Measurements from ENCODE around the gene HS6ST1. TPM values are rescaled to one million over a fixed set of nuclear protein-coding genes. Genes with fewer than 3 reads are reported as not detected.
A peak's percentile ranks its signal among the peaks of the same experiment; 100 is the strongest.
"Not testable (repeated sequence)": the region's sequence is repeated elsewhere in the genome, so short reads cannot be mapped to it uniquely, and the experiment has no call there.

Gene HS6ST1
- total and polyA plus RNA-seq, 9 donors = 12.9 to 62.5 (median 45.3) TPM

DNA sequence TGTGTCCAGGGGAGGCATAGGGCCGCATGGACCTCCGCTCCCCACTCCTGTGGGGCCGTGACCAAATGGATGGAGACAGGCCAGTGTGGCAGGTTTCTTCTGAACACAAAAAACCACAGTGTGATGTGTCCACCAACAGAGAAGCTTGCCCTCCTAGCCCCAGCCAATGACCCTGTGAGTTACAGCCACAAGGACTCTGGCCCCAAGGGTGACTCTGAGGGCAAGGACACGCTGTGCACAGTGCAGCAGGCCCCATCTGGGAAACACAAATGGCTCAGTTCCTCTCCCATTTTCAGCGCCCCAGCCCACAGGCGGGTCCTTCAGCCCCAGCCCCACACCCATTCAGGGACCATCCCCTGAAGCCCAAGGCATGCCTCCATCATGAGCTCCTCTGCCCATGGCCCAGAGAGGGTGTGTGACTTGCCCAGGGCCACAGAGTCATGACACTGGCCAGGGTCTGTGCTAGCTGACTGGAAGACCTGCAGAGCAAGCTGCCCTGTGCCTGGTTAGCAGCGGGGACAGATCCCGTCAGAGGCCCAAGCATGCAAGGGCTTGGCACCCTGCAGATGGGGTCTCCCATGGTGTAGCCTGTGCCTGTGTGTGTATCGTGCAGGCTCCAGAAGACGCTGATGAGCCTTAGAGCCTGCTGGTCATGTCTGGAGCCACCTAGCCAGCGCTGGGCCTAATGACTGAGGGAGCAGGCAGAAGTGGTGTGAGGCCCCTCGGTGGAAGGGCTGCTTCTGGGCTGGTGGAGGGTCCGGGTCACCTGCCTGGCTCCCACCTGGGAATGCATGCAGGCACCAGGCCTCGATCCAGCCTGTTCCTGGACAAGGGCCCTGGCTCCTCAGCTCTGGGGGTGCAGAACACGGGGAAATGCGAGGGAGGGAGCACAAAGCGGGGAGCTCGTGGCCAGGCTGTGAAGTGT is 47.7 kb downstream of the HS6ST1 start:
- no peaks in the 10 kb centered on the region for H3K36me3 ChIP-seq
- 83 to 89% (median 87%) methylated on average over 18 of the region's 18 CpGs for WGBS, 3 donors
- intact Hi-C loops (cut with DNase I) = no loop called here

DNA sequence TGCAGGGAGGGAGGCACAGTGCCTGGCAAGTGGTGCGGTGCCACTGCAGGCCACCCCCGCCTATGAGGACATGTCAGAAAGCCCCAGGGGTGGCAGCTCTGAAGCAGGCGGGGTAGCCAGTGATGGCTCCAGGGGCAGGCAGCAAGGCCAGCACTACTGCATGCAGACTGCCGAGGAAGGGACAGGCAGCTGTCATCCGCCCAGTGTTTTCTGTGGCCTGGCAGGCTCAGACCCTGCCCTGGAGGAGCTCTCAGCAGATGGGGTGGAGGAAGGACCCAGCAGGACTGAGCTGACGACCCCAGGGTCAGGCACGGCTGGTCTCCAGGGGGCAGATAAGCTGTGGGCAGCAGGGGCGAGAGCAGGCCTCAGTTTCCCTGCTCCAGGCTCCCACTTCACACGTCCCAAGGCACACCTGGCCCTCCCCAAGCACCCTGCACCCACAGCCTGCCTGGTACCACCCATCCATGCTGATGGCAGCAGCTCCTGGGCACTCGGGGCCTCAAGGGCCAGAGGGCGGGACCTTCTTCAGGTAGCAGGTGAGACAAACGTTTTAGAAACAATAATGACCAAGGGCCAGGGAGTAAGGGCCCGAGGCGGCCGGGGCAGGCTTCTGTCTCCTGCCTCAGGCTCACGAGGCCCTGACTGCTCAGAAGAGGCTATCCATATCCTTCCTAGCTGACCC is 48.5 kb downstream of the HS6ST1 start:
- Histone ChIP-seq H3K27me3 (no peaks in the 10 kb centered on the region), H3K27ac (no peak overlapping the region)
- TF ChIP-seq CTCF (IDR thresholded peaks at IDR 0.05) = no peak
- TF ChIP-seq POLR2A (IDR thresholded peaks at IDR 0.05) = no peak
- no peak for TF ChIP-seq EP300 (IDR thresholded peaks at IDR 0.05)

More for the DNA sequence above, 47.7 kb downstream of the HS6ST1 start:
- Histone ChIP-seq H3K4me1 (ENCODE audit: insufficient read depth) (peaks cover 8% of the 10 kb centered on the region), H3K27ac (no peak overlapping the region), H3K9me3 (no peaks in the 10 kb centered on the region), H3K27me3 (no peaks in the 10 kb centered on the region), H3K4me3 (no peak overlapping the region)
- peak in 2 of 5 donors; percentile 10 to 16 for DNase-seq
- TF ChIP-seq POLR2A (IDR thresholded peaks at IDR 0.05) (no peak), CTCF (IDR thresholded peaks at IDR 0.05) (no peak)

DNA sequence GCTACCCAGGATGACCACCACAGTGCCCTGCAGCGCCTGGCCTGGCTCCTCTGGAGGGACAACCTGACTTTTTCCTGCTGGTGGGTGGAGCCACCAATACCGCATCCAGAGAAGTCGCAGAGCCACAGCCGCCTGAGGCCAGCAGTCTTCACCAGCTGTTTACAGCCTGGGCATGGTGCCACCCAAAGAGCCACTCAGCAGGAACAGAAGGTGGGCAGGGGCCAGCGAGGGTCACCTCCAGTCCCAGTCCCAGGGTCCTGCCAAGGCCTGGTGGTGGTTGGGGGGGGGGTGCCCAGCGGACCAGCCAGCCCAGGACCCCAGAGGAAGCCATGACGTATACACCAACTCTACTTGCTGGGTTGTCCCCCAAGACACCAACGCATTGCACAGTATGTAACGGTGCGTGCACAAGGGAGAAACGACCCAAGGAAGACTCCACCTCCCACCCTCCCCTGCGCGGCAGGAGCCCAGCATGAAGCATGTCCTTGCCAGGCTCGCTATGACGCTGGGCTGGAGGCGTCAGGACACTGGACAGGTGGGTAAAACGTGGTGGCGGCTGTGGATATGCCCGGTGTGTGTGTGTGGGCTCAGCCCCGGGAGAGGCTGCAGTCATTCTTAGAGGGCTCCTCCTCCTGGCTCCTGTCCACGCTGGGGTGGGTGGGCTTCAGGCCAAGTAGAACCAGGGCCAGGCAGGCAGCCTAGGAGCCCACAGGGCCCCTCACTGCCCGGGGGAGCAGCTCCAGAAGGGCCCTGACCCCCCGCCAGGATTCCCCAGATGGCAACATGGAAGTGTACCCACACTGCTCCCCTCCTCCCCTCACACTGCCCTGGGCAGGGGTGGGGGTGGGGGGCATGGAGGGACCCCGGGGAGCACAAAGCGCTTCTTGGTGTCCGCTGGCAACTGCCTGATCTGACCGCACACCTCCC is 49.3 kb downstream of the HS6ST1 start:
- DNase-seq = peak in 4 of 5 donors; percentile 25 to 48 (median 38)
- Histone ChIP-seq H3K27ac (no peak overlapping the region), H3K9me3 (no peaks in the 10 kb centered on the region), H3K4me1 (ENCODE audit: insufficient read depth) (peaks cover 8% of the 10 kb centered on the region), H3K27me3 (no peaks in the 10 kb centered on the region), H3K36me3 (no peaks in the 10 kb centered on the region), H3K4me3 (no peak overlapping the region)
- TF ChIP-seq CTCF (IDR thresholded peaks at IDR 0.05) = no peak
- no peak for TF ChIP-seq POLR2A (IDR thresholded peaks at IDR 0.05)
- no peak for TF ChIP-seq EP300 (IDR thresholded peaks at IDR 0.05)
- intact Hi-C loops (cut with DNase I) = no loop called here
- 76 to 86% (median 77%) methylated on average over 23 to 27 of the region's 27 CpGs for WGBS, 3 donors

More for the DNA sequence above, 48.5 kb downstream of the HS6ST1 start:
- H3K4me3 ChIP-seq = no peak overlapping the region
- WGBS, 3 donors = 83 to 87% (median 86%) methylated on average over 12 to 16 of the region's 16 CpGs
- no peaks in the 10 kb centered on the region for H3K9me3 ChIP-seq
- intact Hi-C loops (cut with DNase I) = no loop called here
- H3K36me3 ChIP-seq = no peaks in the 10 kb centered on the region
- peaks cover 8% of the 10 kb centered on the region for H3K4me1 ChIP-seq (ENCODE audit: insufficient read depth)
- peak in 2 of 5 donors; percentile 6 to 16 for DNase-seq

- intact Hi-C loops (cut with DNase I); H3K36me3 ChIP-seq; H3K4me3 ChIP-seq; H3K27ac ChIP-seq; H3K4me1 ChIP-seq (ENCODE audit: insufficient read depth); H3K27me3 ChIP-seq; H3K9me3 ChIP-seq: not testable (repeated sequence)
- WGBS, 3 donors = 90 to 95% (median 93%) methylated on average over 20 to 22 of the region's 23 CpGs
- peak in 1 of 5 donors; percentile 16 for DNase-seq
Measured at GRCh38 chr2:128268611-128269010, 50.1 kb downstream of the HS6ST1 start.

- H3K9me3 ChIP-seq; intact Hi-C loops (cut with DNase I); H3K4me1 ChIP-seq (ENCODE audit: insufficient read depth); H3K36me3 ChIP-seq; H3K27me3 ChIP-seq; H3K27ac ChIP-seq; H3K4me3 ChIP-seq; DNase-seq: not testable (repeated sequence)
- 94 to 97% (median 94%) methylated on average over 30 to 35 of the region's 38 CpGs for WGBS, 3 donors
Measured at GRCh38 chr2:128268145-128268544, 50.5 kb downstream of the HS6ST1 start.

- WGBS, 3 donors = 87 to 92% (median 92%) methylated on average over 11 of the region's 11 CpGs
- peak in 1 of 5 donors; percentile 17 for DNase-seq
- H3K9me3 ChIP-seq; H3K4me1 ChIP-seq (ENCODE audit: insufficient read depth); H3K36me3 ChIP-seq; H3K27me3 ChIP-seq; H3K27ac ChIP-seq; H3K4me3 ChIP-seq; intact Hi-C loops (cut with DNase I): not testable (repeated sequence)
Measured at GRCh38 chr2:128267649-128268048, 51.0 kb downstream of the HS6ST1 start.

- H3K4me3 ChIP-seq; H3K27me3 ChIP-seq; H3K9me3 ChIP-seq; H3K27ac ChIP-seq; intact Hi-C loops (cut with DNase I); H3K36me3 ChIP-seq; DNase-seq; H3K4me1 ChIP-seq (ENCODE audit: insufficient read depth): not testable (repeated sequence)
- WGBS, 3 donors = 84 to 94% (median 88%) methylated on average over 4 to 6 of the region's 9 CpGs
Measured at GRCh38 chr2:128267197-128267596, 51.5 kb downstream of the HS6ST1 start.
